ENCODE measurements around the gene GNPTAB.

The GNPTAB gene

GRCh38 chr12:101839324-101840283 is 8.8 kb upstream of the GNPTAB start:
- H3K4me3 ChIP-seq (ENCODE audit: low read length), result peak overlapping the region; percentile 27; the same call in 1 of the 2 replicates
- peak overlapping the region; percentile 54 for H3K4me2 ChIP-seq (ENCODE audit: low read length)
- peak overlapping the region; percentile 38; the same call in 1 of the 2 replicates for H3K9ac ChIP-seq (ENCODE audit: low read length)
- no peaks in the 10 kb centered on the region for H3K27me3 ChIP-seq (ENCODE audit: low read depth, low read length)
- no peaks in the 10 kb centered on the region for H3K36me3 ChIP-seq (replicated peaks; ENCODE audit: low read depth, low read length)
- TF ChIP-seq EZH2phosphoT487 (IDR thresholded peaks at IDR 0.05; ENCODE audit: low read depth) (no peak), CTCF (IDR thresholded peaks at IDR 0.05; ENCODE audit: low read depth, low read length) (peak; percentile 83)
- H2AFZ ChIP-seq (ENCODE audit: low read depth, low read length), result peak overlapping the region; percentile 92
- no peaks in the 10 kb centered on the region for H3K79me2 ChIP-seq (ENCODE audit: low read length)
- H4K20me1 ChIP-seq (ENCODE audit: insufficient read depth, low read length), result no peaks in the 10 kb centered on the region
- peaks cover 14% of the 10 kb centered on the region for H3K4me1 ChIP-seq (ENCODE audit: low read length)
- H3K9me3 ChIP-seq (ENCODE audit: insufficient read depth, low read length), result no peaks in the 10 kb centered on the region
- H3K27ac ChIP-seq (ENCODE audit: low read length), result no peak overlapping the region

GRCh38 chr12:101838628-101839323 is 8.0 kb upstream of the GNPTAB start:
- Histone ChIP-seq H3K9me3 (ENCODE audit: insufficient read depth, low read length) (no peaks in the 10 kb centered on the region), H3K27ac (ENCODE audit: low read length) (no peak overlapping the region), H2AFZ (ENCODE audit: low read depth, low read length) (0 out of 2 replicates have a peak overlapping the region, but pooled peaks have one; percentile 43), H3K36me3 (replicated peaks; ENCODE audit: low read depth, low read length) (no peaks in the 10 kb centered on the region), H3K79me2 (ENCODE audit: low read length) (no peaks in the 10 kb centered on the region), H3K27me3 (ENCODE audit: low read depth, low read length) (no peaks in the 10 kb centered on the region), H3K4me2 (ENCODE audit: low read length) (no peak overlapping the region), H3K9ac (ENCODE audit: low read length) (no peak overlapping the region), H3K4me1 (ENCODE audit: low read length) (peaks cover 14% of the 10 kb centered on the region), H3K4me3 (ENCODE audit: low read length) (no peak overlapping the region), H4K20me1 (ENCODE audit: insufficient read depth, low read length) (no peaks in the 10 kb centered on the region)
- no peak for TF ChIP-seq EZH2phosphoT487 (IDR thresholded peaks at IDR 0.05; ENCODE audit: low read depth)
- TF ChIP-seq CTCF (IDR thresholded peaks at IDR 0.05; ENCODE audit: low read depth, low read length), result no peak

- Histone ChIP-seq H4K20me1 (ENCODE audit: insufficient read depth, low read length) (no peaks in the 10 kb centered on the region), H3K4me2 (ENCODE audit: low read length) (peak overlapping the region; percentile 92; the same call in 1 of the 2 replicates), H3K79me2 (ENCODE audit: low read length) (peaks cover 19% of the 10 kb centered on the region), H3K27me3 (ENCODE audit: low read depth, low read length) (no peaks in the 10 kb centered on the region), H3K4me3 (ENCODE audit: low read length) (no peak overlapping the region), H3K9ac (ENCODE audit: low read length) (no peak overlapping the region), H3K9me3 (ENCODE audit: insufficient read depth, low read length) (no peaks in the 10 kb centered on the region), H3K27ac (ENCODE audit: low read length) (no peak overlapping the region), H2AFZ (ENCODE audit: low read depth, low read length) (peak overlapping the region; percentile 91; the same call in 1 of the 2 replicates), H3K36me3 (replicated peaks; ENCODE audit: low read depth, low read length) (peaks cover 6% of the 10 kb centered on the region), H3K4me1 (ENCODE audit: low read length) (peaks cover 19% of the 10 kb centered on the region)
- TF ChIP-seq CTCF (IDR thresholded peaks at IDR 0.05; ENCODE audit: low read depth, low read length), result no peak
- no peak for TF ChIP-seq EZH2phosphoT487 (IDR thresholded peaks at IDR 0.05; ENCODE audit: low read depth)
Measured at GRCh38 chr12:101832030-101832429, 1.3 kb upstream of the GNPTAB start.
